Measurements from ENCODE around the gene TSPAN8. TPM values are rescaled to one million over a fixed set of nuclear protein-coding genes. Genes with fewer than 3 reads are reported as not detected.

The TSPAN8 gene
- total RNA-seq, 1 donor from 2014 or later = not detected

DNA sequence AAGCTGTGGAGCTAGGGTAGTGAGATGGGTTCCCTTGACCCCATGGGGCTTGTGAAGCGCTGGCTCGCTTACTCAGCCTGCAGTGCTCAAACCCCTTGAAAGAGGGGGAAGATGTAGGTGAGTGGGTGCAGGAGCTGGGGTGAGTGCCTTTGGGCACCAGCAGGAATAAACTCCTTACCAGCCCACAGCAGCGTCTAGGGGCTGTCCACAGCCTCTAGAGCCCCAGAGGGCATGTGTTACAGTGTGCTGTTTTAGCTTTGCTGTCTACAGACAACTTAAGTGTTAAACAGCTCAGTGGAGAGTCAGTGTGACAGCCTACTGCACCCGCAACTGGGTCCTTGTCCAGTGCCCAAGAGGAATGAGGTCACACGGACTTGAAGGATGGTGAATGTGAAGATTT is 48.0 kb downstream of the TSPAN8 start:
- H4K20me1 ChIP-seq (ENCODE audit: insufficient read depth, low read length) = no peaks in the 10 kb centered on the region
- no peaks in the 10 kb centered on the region for H3K36me3 ChIP-seq (ENCODE audit: insufficient read depth, low read length)
- H3K79me2 ChIP-seq (ENCODE audit: insufficient read depth, low read length) = no peaks in the 10 kb centered on the region
- H3K27me3 ChIP-seq (ENCODE audit: insufficient read depth, low read length) = no peaks in the 10 kb centered on the region
- no peak overlapping the region for H3K4me3 ChIP-seq (ENCODE audit: insufficient read depth, low read depth, low read length)
- Mint-ChIP-seq H3K27ac (ENCODE audit: unreplicated experiment) (no peak overlapping the region), H3K9me3 (ENCODE audit: unreplicated experiment) (peaks cover 12% of the 10 kb centered on the region), H3K4me3 (ENCODE audit: unreplicated experiment) (no peak overlapping the region), H3K4me1 (ENCODE audit: low read depth, unreplicated experiment) (no peaks in the 10 kb centered on the region), H3K27me3 (ENCODE audit: low read depth, unreplicated experiment) (no peaks in the 10 kb centered on the region), H3K36me3 (ENCODE audit: low read depth, unreplicated experiment) (peaks cover 1% of the 10 kb centered on the region)
- H2AFZ ChIP-seq (ENCODE audit: low read depth, low read length) = no peak overlapping the region
- H3K9me3 ChIP-seq (ENCODE audit: insufficient read depth, low read depth, low read length) = peaks cover 5% of the 10 kb centered on the region
- FAIRE-seq = no peak
- no peak overlapping the region for H3K9ac ChIP-seq (ENCODE audit: low read length)
- DNase-seq (ENCODE audit: low read depth) = no peak
- H3K27ac ChIP-seq (ENCODE audit: low read depth, low read length) = no peak overlapping the region
- no peak for TF ChIP-seq CTCF (IDR thresholded peaks at IDR 0.05; ENCODE audit: insufficient read depth, low read depth, low read length)
- no peaks in the 10 kb centered on the region for H3K4me1 ChIP-seq (ENCODE audit: insufficient read depth, low read length)
- no peak overlapping the region for H3K4me2 ChIP-seq (ENCODE audit: low read length)

DNA sequence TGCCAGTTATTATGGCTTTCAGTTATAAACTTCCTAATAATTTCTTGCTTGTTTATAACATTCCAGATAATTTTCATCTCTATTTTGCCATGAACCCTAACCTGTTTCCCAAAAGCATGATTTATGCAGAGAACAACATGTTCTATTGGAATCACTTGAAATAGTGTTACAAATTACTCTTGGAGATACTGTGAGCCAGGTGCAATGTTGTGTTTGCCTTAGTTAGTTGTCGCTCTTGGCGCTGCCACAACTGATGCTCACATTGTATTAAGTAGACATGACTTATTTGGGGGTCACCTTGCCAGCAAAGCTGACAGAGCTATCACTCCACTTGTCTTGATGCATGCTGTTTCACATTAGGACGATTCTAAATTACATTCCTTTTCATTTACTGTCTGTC is 49.4 kb downstream of the TSPAN8 start:
- no peaks in the 10 kb centered on the region for H4K20me1 ChIP-seq (ENCODE audit: insufficient read depth, low read length)
- Mint-ChIP-seq H3K4me1 (ENCODE audit: low read depth, unreplicated experiment) (no peaks in the 10 kb centered on the region), H3K27ac (ENCODE audit: unreplicated experiment) (no peak overlapping the region), H3K9me3 (ENCODE audit: unreplicated experiment) (peaks cover 10% of the 10 kb centered on the region), H3K4me3 (ENCODE audit: unreplicated experiment) (no peak overlapping the region), H3K36me3 (ENCODE audit: low read depth, unreplicated experiment) (peaks cover 1% of the 10 kb centered on the region), H3K27me3 (ENCODE audit: low read depth, unreplicated experiment) (no peaks in the 10 kb centered on the region)
- no peaks in the 10 kb centered on the region for H3K27me3 ChIP-seq (ENCODE audit: insufficient read depth, low read length)
- no peak for TF ChIP-seq EZH2 (IDR thresholded peaks at IDR 0.05; ENCODE audit: insufficient read depth, low read length)
- TF ChIP-seq CTCF (IDR thresholded peaks at IDR 0.05; ENCODE audit: insufficient read depth, low read depth, low read length) = no peak
- FAIRE-seq (no peak), DNase-seq (ENCODE audit: low read depth) (no peak)
- no peaks in the 10 kb centered on the region for H3K36me3 ChIP-seq (ENCODE audit: insufficient read depth, low read length)
- H3K27ac ChIP-seq (ENCODE audit: low read depth, low read length) = no peak overlapping the region
- H3K79me2 ChIP-seq (ENCODE audit: insufficient read depth, low read length) = no peaks in the 10 kb centered on the region
- H3K9ac ChIP-seq (ENCODE audit: low read length) = no peak overlapping the region
- H3K4me2 ChIP-seq (ENCODE audit: low read length) = no peak overlapping the region
- peaks cover 5% of the 10 kb centered on the region for H3K9me3 ChIP-seq (ENCODE audit: insufficient read depth, low read depth, low read length)
- H2AFZ ChIP-seq (ENCODE audit: low read depth, low read length) = no peak overlapping the region
- H3K4me3 ChIP-seq (ENCODE audit: insufficient read depth, low read depth, low read length) = no peak overlapping the region
- no peaks in the 10 kb centered on the region for H3K4me1 ChIP-seq (ENCODE audit: insufficient read depth, low read length)

GRCh38 chr12:71107936-71108335 is 49.9 kb downstream of the TSPAN8 start:
- H3K4me2 ChIP-seq (ENCODE audit: low read length) = no peak overlapping the region
- no peak overlapping the region for H2AFZ ChIP-seq (ENCODE audit: low read depth, low read length)
- Mint-ChIP-seq H3K27me3 (ENCODE audit: low read depth, unreplicated experiment) (no peaks in the 10 kb centered on the region), H3K9me3 (ENCODE audit: unreplicated experiment) (peaks cover 6% of the 10 kb centered on the region), H3K4me3 (ENCODE audit: unreplicated experiment) (no peak overlapping the region), H3K4me1 (ENCODE audit: low read depth, unreplicated experiment) (no peaks in the 10 kb centered on the region), H3K27ac (ENCODE audit: unreplicated experiment) (no peak overlapping the region), H3K36me3 (ENCODE audit: low read depth, unreplicated experiment) (peaks cover 1% of the 10 kb centered on the region)
- TF ChIP-seq EZH2 (IDR thresholded peaks at IDR 0.05; ENCODE audit: insufficient read depth, low read length) = no peak
- no peak for TF ChIP-seq CTCF (IDR thresholded peaks at IDR 0.05; ENCODE audit: insufficient read depth, low read depth, low read length)
- H3K36me3 ChIP-seq (ENCODE audit: insufficient read depth, low read length) = no peaks in the 10 kb centered on the region
- FAIRE-seq (no peak), DNase-seq (ENCODE audit: low read depth) (no peak)
- H3K4me1 ChIP-seq (ENCODE audit: insufficient read depth, low read length) = no peaks in the 10 kb centered on the region
- H3K27me3 ChIP-seq (ENCODE audit: insufficient read depth, low read length) = no peaks in the 10 kb centered on the region
- peaks cover 5% of the 10 kb centered on the region for H3K9me3 ChIP-seq (ENCODE audit: insufficient read depth, low read depth, low read length)
- no peak overlapping the region for H3K4me3 ChIP-seq (ENCODE audit: insufficient read depth, low read depth, low read length)
- no peak overlapping the region for H3K27ac ChIP-seq (ENCODE audit: low read depth, low read length)
- H3K9ac ChIP-seq (ENCODE audit: low read length) = no peak overlapping the region
- H3K79me2 ChIP-seq (ENCODE audit: insufficient read depth, low read length) = no peaks in the 10 kb centered on the region
- no peaks in the 10 kb centered on the region for H4K20me1 ChIP-seq (ENCODE audit: insufficient read depth, low read length)

Measured in astrocyte (in vitro differentiated cells and primary cell).